ENCODE measurements around the gene COCH.
"Not testable (repeated sequence)": the region's sequence is repeated elsewhere in the genome, so short reads cannot be mapped to it uniquely, and the experiment has no call there.

The COCH gene

GRCh38 chr14:30876692-30877091 is 2.3 kb downstream of the COCH start:
- DNase-seq = no peak

DNA sequence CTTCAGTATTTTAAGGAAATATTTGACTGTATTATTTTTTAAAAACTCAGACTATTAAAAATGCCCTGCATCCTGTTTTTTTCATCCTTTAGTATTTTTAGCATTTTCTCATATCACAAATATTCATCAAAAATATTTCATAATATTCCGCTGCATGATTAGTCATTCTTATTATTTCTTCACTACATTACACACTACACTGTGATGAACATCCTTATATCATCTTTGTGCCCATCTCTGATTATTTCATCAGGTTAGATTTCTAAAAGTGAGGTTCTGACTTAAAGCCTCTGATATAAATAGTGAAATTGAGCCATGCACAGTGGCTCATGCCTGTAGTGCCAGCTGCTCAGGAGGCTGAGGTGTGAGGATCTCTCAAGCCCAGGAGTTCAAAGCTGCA is 8.1 kb downstream of the COCH start:
- DNase-seq = no peak

DNA sequence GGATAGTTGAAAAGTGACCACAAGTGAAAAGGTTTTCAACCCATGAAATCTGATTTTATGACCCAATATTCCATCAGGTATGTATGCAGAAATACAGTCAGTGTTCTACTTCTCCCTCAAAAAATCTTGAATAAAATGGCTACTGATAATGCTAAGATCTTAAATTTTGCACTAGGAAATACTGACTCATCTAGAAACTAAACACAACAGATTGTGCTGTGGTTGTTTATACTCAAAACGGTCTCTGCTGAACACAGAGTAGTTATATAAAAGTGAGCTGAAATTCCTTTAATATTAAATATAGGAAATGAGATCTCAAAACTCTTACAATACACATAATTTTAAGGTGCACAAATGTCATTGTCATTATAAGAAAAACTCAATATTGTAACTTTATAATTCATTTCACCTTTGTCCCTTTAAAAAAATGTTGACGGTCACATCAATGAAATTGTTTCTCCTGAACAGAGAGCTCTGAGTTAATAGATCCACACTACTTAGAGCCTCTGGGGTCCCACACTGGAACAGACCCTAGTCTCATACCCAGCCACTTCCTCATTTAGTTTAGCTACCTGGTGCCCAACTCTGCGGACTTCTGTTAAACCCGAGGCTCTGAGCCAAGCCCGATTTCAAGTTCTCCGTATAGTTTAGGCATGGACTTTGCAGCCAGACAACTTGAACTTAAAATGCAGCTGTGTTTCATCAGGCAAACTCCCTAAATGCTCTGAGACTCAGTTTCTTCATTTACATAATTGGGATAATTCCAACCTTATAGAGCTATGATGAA is 9.3 kb downstream of the COCH start:
- no peak for DNase-seq

DNA sequence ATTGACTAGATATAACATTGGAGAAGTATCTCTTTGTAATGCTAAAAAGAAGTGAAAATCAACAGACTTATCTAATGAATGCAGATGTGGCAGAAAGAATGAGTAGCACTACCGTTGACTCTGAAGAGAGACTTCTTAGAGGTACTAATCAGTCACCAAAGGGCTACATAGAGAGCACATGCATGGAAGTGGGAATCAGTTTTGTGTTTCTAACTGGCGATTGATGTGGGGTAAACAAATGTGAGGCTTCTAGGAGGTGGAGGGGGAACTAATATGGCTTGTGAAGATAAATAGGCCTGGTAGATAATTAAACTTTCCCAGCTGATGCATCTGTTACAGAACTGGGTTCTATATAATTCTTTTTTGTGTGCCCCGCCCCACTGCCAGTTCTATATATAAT is 10.5 kb downstream of the COCH start:
- no peak for DNase-seq

DNA sequence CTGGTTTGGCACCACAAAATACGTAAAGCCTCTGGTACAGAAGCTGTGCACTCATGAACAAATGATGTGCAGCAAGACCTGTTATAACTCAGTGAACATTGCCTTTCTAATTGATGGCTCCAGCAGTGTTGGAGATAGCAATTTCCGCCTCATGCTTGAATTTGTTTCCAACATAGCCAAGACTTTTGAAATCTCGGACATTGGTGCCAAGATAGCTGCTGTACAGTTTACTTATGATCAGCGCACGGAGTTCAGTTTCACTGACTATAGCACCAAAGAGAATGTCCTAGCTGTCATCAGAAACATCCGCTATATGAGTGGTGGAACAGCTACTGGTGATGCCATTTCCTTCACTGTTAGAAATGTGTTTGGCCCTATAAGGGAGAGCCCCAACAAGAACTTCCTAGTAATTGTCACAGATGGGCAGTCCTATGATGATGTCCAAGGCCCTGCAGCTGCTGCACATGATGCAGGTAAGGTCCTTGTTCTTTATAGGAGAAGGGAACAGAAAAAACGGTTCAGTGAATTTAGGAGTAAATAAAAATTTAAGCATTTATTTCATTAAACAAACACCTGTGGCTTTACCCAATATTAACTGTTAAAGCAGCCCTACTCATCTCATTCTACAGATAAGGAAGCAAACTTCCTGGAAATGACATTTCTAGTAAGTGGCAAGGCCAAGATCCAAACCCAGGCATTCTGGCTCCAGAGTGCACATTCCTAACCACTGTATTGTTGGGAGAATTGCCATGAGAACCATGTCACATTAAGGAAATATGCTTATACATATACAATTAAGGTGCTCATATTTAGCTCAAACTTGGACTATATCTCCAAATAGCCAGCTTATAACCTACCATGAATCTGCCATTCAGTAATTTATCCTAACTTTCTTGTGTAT is 11.7 kb downstream of the COCH start:
- no peak for DNase-seq

DNA sequence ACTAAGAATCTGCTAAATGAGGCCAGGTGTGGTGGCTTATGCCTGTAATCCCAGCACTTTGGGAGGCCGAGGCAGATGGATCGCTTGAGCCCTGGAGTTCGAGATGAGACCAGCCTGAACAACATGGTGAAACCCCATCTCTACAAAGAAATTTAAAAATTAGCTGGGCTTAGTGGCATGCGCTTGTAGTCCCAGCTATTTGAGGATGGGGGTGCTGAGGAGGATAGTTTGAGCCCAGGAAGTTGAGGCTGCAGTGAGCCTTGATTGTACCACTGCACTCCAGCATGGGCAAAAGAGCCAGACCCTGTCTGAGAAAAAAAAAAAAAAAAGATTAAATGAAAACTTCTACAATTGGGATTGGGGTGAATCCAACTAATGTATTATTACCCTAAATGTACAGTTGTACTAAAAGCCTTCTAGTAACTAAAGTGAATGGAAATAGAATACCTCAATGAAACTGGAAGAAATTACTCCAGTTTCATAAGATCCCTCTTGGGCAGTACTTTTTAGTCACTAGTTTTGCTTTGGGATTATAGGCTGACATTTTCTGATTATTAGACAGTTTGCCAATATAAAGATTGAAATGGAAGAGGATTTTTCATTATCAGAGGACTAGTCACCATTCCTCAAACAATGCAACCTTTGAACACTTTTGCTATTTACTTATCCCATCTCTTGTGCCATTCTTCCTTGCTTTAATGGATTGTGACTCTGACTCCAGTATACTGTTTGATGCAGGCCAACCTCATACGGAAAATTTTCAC is 14.3 kb downstream of the COCH start:
- DNase-seq = no peak

GRCh38 chr14:30889244-30889594 is 14.9 kb downstream of the COCH start:
- DNase-seq = no peak

DNA sequence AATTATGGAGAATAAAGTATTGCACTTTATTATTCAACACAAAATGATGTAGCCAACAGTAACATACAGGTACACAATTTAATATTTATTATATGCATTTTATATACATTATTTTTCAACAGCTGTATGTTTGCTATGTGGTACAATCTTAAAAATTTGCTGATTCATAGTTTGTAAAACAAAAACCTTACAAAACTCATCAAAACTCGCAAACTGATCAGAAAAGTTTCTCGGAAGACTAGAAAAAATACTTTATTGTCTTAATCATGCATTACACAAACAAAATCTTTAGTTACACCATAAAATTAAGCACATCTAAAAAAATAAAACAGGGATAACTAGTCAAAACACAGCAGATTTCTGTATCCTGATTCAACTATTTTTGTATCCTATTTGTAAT is 19.5 kb downstream of the COCH start:
- DNase-seq = no peak

DNA sequence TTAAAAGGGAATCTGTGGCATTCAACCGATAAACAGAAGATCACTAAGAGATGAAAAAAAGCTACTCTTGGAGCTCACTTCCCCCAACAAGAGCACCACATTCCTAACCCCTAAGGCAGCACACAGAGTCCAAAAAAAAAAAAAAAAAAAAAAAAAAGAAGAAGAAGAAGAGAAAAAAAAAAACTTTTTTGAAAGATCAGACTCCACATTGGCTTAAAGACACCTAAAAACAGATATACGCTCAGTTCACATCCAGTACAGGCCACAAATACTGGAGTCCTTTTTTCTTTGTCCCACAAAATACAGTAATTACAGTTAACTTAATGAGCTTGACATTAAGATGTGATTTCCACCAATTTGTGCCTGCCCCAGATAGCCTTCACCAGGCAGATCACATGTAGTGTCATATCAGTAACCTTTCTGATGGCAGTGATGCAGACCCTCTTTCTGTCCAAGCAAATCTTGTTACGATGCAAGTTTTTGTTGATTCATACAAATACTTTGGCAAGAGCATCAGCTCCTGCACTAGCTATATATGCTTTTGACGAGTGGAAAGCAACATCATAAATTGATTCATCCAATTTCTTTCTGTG is 20.7 kb downstream of the COCH start:
- no peak for DNase-seq

DNA sequence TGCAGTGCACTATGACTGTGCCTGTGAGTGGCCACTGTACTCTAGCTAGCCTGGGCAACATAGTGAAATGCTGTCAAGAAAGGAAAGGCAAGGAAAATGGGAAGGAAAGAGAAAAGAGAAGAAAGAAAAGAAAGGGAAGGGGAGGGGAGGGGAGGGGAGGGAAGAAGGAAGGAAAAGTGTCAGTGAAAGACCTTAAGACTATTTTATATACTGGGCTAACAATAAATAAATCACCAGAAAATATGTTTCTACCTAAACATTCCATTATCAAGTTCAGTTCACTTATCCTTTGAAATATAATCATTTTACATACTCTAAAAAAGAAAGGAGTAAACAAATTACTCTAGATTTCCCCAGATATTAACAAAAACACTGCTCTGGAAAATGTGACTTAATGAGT is 22.1 kb downstream of the COCH start:
- DNase-seq = no peak

DNA sequence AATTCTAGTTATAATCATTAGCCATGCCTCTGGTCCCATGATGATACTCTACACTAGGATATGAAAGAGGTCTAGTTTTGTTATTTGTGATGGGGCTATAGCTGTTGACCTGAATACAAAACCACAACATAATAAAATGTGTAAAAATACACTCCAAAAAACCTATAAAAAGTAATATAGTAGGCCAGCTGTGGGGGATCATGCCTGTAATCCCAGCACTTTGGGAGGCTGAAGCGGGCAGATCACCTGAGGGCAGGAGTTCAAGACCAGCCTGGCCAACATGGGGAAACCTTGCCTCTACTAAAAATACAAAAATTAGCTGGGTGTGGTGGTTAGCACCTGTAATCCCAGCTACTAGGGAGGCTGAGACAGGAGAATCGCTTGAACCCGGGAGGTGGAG is 22.8 kb downstream of the COCH start:
- DNase-seq = not testable (repeated sequence)

GRCh38 chr14:30903285-30904124 is 29.1 kb downstream of the COCH start:
- no peak for DNase-seq

DNA sequence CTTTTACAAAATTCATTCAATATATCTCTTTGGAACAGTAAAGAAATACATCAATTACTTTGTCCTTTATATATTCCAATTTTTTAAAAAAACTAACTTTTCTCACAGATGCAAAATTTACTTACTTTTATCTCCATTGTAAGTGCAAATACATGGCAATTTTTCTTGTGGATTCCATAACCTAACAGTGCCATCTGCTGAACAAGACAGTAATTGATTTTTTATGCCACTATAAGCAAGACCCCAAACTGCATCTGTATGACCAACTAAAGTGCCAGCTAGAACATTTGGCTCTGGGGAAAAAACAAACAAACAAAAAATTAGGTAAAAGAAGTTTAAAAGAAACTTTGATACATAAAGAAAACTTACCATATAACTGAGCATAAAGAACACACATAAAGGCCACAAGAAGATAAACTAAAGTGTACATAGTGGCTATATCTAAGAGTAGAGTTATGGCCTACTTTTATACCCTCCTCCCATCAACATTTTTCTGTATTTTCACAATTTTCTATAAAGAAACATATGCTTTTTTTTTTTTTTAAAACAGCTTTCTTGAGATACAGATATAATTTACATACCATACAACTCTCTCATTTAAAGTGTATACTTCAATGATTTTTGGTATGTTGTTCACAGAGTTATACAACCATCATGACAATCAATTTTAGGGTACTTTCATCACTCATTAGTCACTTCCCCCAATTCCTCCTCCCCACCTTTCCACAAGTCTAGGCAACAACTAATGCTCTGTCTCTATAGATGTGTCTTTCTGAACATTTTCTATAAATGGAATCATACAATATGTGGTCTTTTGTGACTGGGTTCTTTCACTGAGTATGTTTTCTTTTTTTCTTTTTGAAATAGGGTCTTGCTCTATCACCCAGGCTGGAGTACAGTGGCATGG is 32.6 kb downstream of the COCH start:
- DNase-seq = no peak

DNA sequence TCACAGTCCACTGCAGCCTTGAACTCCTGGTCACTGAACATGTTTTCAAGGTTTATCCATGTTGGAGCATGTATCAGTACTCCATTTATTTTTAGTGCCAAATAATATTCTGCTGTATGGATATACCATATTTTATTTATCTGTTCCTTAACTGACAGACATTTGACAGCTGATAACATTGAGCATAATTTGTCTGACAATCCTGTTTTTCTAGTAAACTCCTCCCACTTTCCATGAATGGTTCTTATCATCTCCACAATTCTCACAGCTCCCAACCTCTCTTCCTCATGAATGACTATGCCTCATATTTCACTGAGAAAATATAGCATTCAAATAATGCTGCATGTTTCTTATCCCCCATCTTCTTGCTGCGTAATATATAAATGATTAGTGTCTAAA is 33.3 kb downstream of the COCH start:
- no peak for DNase-seq

DNA sequence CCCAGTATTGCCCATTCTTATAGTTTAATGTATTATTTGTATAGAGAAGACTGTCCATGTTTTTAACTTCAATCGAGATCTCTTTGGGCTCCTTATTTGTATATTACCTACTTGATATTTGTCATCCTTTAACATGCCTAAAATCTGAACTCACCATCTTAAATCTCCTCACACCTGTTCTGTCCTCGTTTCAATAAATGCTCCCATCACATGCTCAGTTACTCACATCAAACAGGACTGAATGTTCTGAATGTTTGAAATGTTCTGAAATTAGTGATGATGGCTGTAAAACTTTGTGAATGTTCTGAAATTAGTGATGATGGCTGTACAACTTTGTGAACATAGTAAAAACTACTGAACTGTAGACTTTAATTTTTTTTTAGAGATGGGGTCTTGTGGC is 34.5 kb downstream of the COCH start:
- DNase-seq = no peak

GRCh38 chr14:30914812-30915211 is 40.5 kb downstream of the COCH start:
- DNase-seq = no peak

- DNase-seq = no peak
Observed at GRCh38 chr14:30915596-30915995, 41.2 kb downstream of the COCH start.

DNA sequence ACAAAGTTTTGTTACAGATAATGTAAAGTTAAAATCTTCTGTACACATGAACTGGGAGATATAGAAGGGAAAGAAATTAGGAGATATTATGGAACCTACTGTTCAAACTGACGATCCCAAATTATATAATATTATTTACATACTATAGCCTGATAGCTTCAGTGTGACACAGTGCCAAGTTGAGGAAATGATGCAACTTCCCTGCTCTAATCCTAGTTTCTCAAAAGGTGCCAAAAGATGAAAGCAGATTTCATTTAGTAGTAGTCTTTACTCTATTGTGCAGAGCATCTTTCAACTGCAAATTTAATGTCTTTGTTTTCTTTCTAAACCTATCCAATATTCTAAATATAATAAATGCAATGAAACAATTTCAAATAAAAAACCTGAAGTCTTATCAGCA is 46.9 kb downstream of the COCH start:
- no peak for DNase-seq

GRCh38 chr14:30921788-30922187 is 47.4 kb downstream of the COCH start:
- DNase-seq = no peak

GRCh38 chr14:30925254-30925653 is 50.9 kb downstream of the COCH start:
- DNase-seq = no peak

- DNase-seq = no peak
Observed at GRCh38 chr14:30928462-30928861, 54.1 kb downstream of the COCH start.
